Tibial nerve (tissue), 4 donors: ENCODE data around the gene LRP8. TPM values are rescaled to one million over a fixed set of nuclear protein-coding genes. Genes with fewer than 3 reads are reported as not detected.

Experiments used
- DNase-seq, 2 donors: peaks; one replicate each; pipeline ENCODE4 v3.0.0-alpha.2; 2019; ENCODE audit warnings: low spot score in 2 of 2
- H3K27ac ChIP-seq, 4 donors: fragments of 200-600 bp; sonication (generic) in 3 of 4; one replicate each; pipeline ENCODE4 v1.5.1; 2017 to 2019; ENCODE audit warnings: mild to moderate bottlenecking in 1 of 4
- H3K27me3 ChIP-seq, 2 donors: fragments of 200-600 bp; sonication (generic) in 1 of 2; one replicate each; pipeline versions ENCODE4 v1.5.1 to v1.6.0; 2017 to 2019
- H3K36me3 ChIP-seq, 3 donors: fragments of 200-600 bp; sonication (generic); one replicate each; pipeline ENCODE4 v1.5.1; 2018 to 2019
- H3K4me1 ChIP-seq, 4 donors: fragments of 200-600 bp; sonication (generic) in 3 of 4; one replicate each; pipeline ENCODE4 v1.5.1; 2017 to 2019
- H3K4me3 ChIP-seq, 4 donors: fragments of 200-600 bp; sonication (generic) in 3 of 4; one replicate each; pipeline ENCODE4 v1.5.1; 2017 to 2019; ENCODE audit warnings: mild to moderate bottlenecking in 1 of 4, moderate library complexity in 1 of 4
- H3K9me3 ChIP-seq, 4 donors: fragments of 200-600 bp; sonication (generic) in 3 of 4; one replicate each; pipeline ENCODE4 v1.5.1; 2017 to 2019
- EP300 ChIP-seq, 2 donors: sonication (generic); formaldehyde crosslinking; IDR thresholded peaks; one replicate each; pipeline ENCODE4 v1.6.1; 2017; ENCODE audit warnings: antibody characterized with exemption in 2 of 2, mild to moderate bottlenecking in 1 of 2
- POLR2A ChIP-seq, 2 donors: fragments of 450-650 bp; IDR thresholded peaks; one replicate each; pipeline ENCODE4 v1.6.1; 2017; ENCODE audit warnings: antibody characterized with exemption in 2 of 2, mild to moderate bottlenecking in 2 of 2, moderate library complexity in 2 of 2
- WGBS, 2 donors: methylation state at CpG; one replicate each; pipeline ENCODE4 v1.1.5; 2018; 5-methylcytosine and 5-hydroxymethylcytosine counted together
- total RNA-seq, 4 donors: library from RNA; depleted of rRNA; stranded (reverse); fragments of >200 nt; gene quantifications; one replicate each; pipeline ENCODE4 v1.1.0, GENCODE V29; 2016
- TF ChIP-seq, protein P1 (sequence below), 5 experiments: fragments of 200-600 bp in 3 of 5; fragments of 450-650 bp in 2 of 5; sonication (generic) in 3 of 5; IDR thresholded peaks; one replicate each; pipeline ENCODE4 v1.5.1; 2016 to 2019; ENCODE audit warnings: antibody characterized with exemption in 5 of 5, mild to moderate bottlenecking in 3 of 5, moderate library complexity in 2 of 5

The LRP8 gene
- total RNA-seq, 4 donors from 2014 or later: 2.2 to 15.0 (median 2.5) TPM

DNA sequence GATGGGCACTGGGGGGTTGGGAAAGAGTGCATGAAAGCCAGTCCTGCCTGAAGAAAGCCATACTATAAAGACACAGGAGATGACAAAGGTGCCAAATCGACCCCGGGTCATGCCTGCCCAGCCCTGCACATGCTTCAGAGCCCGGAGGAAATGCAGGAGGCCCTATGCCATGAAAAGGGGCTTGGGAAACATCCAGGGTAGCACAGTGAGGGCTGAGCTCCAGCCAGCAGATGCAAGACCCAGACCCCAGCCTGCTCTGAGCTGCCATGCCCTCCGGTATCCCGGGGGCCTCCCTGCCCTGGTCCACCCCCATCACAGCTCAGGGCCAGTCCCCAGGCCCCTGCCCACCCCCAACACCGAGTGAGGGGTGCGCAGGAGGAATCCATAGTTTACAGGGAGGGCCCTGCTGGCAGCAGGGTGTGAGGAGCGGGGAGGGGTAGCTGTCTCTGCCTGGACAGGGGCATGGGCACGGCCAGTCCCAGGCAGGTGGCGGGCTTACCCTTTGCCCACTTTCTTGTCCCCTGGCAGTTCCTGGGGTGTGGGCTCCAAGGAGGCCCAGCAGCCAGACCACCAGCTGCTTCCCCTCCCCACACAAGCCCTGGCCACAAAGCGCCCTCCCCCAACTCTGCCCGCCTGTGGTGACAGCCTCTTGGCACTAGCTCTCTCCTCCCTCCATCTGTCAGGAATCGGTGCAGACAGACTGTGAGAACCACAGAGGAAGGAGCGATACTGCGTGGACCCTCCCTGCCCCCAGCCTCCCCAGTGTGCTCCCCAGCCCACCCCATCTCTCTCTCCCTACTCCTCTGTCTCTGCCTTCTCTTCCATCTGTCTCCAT, 16.8 kb downstream of the LRP8 start:
- Histone ChIP-seq H3K4me3 (no peak overlapping the region), H3K27me3 (no peaks in the 10 kb centered on the region), H3K9me3 (no peaks in the 10 kb centered on the region), H3K36me3 (no peaks in the 10 kb centered on the region), H3K27ac (no peak overlapping the region), H3K4me1 (no peaks in the 10 kb centered on the region)
- TF ChIP-seq, protein P1, sequence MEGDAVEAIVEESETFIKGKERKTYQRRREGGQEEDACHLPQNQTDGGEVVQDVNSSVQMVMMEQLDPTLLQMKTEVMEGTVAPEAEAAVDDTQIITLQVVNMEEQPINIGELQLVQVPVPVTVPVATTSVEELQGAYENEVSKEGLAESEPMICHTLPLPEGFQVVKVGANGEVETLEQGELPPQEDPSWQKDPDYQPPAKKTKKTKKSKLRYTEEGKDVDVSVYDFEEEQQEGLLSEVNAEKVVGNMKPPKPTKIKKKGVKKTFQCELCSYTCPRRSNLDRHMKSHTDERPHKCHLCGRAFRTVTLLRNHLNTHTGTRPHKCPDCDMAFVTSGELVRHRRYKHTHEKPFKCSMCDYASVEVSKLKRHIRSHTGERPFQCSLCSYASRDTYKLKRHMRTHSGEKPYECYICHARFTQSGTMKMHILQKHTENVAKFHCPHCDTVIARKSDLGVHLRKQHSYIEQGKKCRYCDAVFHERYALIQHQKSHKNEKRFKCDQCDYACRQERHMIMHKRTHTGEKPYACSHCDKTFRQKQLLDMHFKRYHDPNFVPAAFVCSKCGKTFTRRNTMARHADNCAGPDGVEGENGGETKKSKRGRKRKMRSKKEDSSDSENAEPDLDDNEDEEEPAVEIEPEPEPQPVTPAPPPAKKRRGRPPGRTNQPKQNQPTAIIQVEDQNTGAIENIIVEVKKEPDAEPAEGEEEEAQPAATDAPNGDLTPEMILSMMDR (IDR thresholded peaks at IDR 0.05): no peak
- TF ChIP-seq POLR2A (IDR thresholded peaks at IDR 0.05) (no peak), EP300 (IDR thresholded peaks at IDR 0.05) (no peak)
- WGBS, 2 donors: 79 to 80% methylated on average over 14 to 15 of the region's 15 CpGs
- no peak for DNase-seq

DNA sequence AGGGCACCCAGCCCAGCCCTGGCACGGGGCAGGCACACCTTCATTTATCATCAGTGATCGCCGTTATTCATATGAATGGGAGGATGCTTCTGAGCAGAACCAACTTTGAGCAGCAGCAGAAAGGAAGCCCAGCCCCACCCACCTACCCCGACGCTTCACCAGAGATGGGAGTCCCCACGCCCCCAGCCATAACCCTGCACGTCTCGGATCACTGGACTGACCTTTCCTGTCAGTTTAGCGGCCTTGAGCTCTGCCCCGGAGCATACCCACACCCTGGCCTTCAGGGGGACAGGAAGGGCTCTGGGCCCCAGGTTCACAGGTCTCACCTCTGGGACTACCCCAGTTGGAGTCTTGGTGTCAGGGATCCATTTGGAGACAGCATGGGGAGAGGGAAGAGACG, 18.1 kb downstream of the LRP8 start:
- H3K27ac ChIP-seq: no peak overlapping the region
- no peak overlapping the region for H3K4me3 ChIP-seq
- H3K4me1 ChIP-seq: no peaks in the 10 kb centered on the region
- no peaks in the 10 kb centered on the region for H3K9me3 ChIP-seq
- H3K27me3 ChIP-seq: no peaks in the 10 kb centered on the region
- TF ChIP-seq, protein P1 (IDR thresholded peaks at IDR 0.05): no peak
- TF ChIP-seq POLR2A (IDR thresholded peaks at IDR 0.05) (no peak), EP300 (IDR thresholded peaks at IDR 0.05) (no peak)
- DNase-seq: no peak
- 79 to 83% methylated on average over 3 to 9 of the region's 11 CpGs for WGBS, 2 donors
- no peaks in the 10 kb centered on the region for H3K36me3 ChIP-seq

DNA sequence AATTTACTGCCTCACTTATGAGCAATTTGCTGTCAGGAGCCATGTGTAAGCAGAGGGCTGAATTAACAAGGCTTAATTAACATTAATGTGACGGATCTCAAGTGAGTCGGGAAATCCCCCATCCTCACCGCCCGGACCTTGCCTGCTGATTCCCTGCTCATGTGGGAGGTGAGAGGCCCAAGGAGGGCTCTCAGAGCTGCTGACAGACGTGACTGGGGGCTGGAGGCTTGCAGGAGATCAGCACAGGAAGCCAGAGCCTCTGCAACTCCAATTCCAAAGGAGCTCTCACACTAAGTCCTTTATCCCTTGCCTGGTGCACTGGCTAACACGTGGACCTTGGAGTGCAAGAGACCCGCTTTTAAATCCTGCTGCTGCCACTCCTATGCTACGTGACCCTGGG, 19.4 kb downstream of the LRP8 start:
- Histone ChIP-seq H3K4me1 (no peaks in the 10 kb centered on the region), H3K9me3 (no peaks in the 10 kb centered on the region), H3K27me3 (no peaks in the 10 kb centered on the region), H3K27ac (no peak overlapping the region), H3K36me3 (no peaks in the 10 kb centered on the region), H3K4me3 (no peak overlapping the region)
- DNase-seq: no peak
- 50 to 66% methylated on average over 8 of the region's 8 CpGs for WGBS, 2 donors
- no peak for TF ChIP-seq EP300 (IDR thresholded peaks at IDR 0.05)
- TF ChIP-seq, protein P1 (IDR thresholded peaks at IDR 0.05): no peak
- no peak for TF ChIP-seq POLR2A (IDR thresholded peaks at IDR 0.05)

DNA sequence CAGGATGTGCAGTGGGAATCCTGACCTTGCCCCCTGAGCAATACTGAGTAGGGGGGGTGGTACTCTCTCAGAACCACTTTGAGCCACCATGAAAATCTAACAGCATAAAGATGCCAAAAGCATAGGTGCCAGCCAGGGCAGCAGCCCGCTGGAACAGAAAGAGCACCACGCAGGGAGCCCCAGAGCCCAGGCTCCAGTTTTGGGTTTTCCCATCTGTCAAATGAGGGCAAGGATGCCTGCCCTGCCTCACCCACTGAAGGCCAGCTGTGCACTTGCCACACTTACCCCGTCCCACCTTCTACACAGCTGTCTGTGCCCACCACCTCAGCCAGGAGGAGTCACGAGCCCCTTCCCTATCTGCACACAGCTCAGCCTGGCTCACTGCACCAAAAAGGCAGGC, 20.8 kb downstream of the LRP8 start:
- no peaks in the 10 kb centered on the region for H3K36me3 ChIP-seq
- 85 to 87% methylated on average over 4 of the region's 4 CpGs for WGBS, 2 donors
- no peak for DNase-seq
- H3K27me3 ChIP-seq: no peaks in the 10 kb centered on the region
- no peaks in the 10 kb centered on the region for H3K9me3 ChIP-seq
- no peaks in the 10 kb centered on the region for H3K4me1 ChIP-seq
- no peak overlapping the region for H3K27ac ChIP-seq
- H3K4me3 ChIP-seq: no peak overlapping the region
- no peak for TF ChIP-seq EP300 (IDR thresholded peaks at IDR 0.05)
- no peak for TF ChIP-seq POLR2A (IDR thresholded peaks at IDR 0.05)
- TF ChIP-seq, protein P1 (IDR thresholded peaks at IDR 0.05): no peak

DNA sequence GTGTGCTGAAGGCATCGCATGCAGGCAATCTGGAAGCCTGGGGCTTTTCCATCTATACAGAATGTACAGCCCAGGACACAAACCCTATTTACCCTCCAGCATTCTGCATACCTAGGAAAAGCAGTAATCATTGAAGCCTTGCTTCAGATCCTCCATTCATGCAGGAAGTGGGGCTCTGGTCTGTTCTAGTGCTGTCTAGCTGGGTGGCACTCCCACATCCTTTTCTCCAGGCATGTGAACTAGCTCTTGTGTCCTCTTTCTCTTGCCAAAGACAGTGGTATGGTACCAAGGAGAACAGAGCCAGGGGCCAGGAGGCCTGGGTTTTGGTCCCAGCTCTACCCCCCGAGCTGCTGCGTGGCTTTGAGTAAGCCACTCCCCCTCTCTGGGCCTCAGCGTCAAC, 21.7 kb downstream of the LRP8 start:
- 73 to 83% methylated on average over 4 of the region's 4 CpGs for WGBS, 2 donors
- Histone ChIP-seq H3K27ac (no peak overlapping the region), H3K9me3 (no peaks in the 10 kb centered on the region), H3K4me1 (no peaks in the 10 kb centered on the region), H3K4me3 (no peak overlapping the region), H3K36me3 (no peaks in the 10 kb centered on the region), H3K27me3 (no peaks in the 10 kb centered on the region)
- no peak for TF ChIP-seq EP300 (IDR thresholded peaks at IDR 0.05)
- no peak for TF ChIP-seq POLR2A (IDR thresholded peaks at IDR 0.05)
- TF ChIP-seq, protein P1 (IDR thresholded peaks at IDR 0.05): no peak
- DNase-seq: no peak
